ENCODE data around the gene C21orf91.
A peak's percentile ranks its signal among the peaks of the same experiment; 100 is the strongest.
"Not testable (repeated sequence)": the region's sequence is repeated elsewhere in the genome, so short reads cannot be mapped to it uniquely, and the experiment has no call there.

Gene C21orf91

DNA sequence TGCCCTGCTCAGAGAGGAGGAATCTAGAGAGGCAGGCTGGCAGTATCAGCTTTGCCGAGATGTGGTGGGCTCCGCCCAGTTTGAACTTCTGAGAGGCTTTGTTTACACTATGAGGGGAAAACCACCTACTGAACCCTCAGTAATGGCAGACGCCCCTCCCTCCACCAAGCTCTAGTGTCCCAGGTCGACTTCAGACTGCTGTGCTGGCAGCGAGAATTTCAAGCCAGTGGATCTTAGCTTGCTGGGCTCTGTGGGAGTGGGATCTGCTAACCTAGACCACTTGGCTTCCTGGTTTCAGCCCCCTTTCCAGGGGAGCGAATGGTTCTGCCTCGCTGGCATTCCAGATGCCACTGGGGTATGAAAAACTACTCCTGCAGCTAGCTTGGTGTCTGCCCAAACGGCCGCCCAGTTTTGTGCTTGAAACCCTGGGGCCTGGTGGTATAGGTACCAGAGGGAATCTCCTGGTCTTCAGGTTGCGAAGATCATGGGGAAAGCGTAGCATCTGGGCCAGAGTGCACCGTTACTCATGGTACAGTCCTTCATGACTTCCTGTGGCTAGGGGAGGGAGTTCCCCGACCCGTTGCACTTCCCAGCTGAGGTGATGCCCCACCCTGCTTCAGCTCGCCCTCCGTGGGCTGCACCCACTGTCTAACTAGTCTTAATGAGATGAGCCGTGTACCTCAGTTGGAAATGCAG is 43.6 kb downstream of the C21orf91 start:
- Mint-ChIP-seq H3K4me3 (no peak overlapping the region), H3K27me3 (ENCODE audit: low read depth) (no peaks in the 10 kb centered on the region), H3K9me3 (peaks cover 35% of the 10 kb centered on the region), H3K27ac (no peak overlapping the region), H3K4me1 (no peaks in the 10 kb centered on the region), H3K36me3 (ENCODE audit: low read depth) (no peaks in the 10 kb centered on the region)
- TF ChIP-seq CTCF (IDR thresholded peaks at IDR 0.05; ENCODE audit: unreplicated experiment in 3 of 3): no peak

DNA sequence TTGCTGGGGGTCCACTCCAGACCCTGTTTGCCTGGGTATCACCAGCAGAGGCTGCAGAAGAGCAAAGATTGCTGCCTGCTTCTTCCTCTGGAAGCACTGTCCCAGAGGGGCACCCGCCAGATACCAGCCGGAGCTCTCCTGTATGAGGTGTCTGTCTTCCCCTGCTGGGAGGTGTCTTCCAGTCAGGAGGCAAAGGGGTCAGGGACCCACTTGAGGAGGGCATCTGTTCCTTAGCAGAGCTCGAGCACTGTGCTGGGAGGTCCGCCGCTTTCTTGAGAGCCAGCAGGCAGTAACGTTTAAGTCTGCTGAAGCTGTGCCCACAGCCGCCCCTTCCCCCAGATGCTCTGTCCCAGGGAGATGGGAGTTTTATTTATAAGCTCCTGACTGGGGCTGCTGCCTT is 44.1 kb downstream of the C21orf91 start:
- peaks cover 35% of the 10 kb centered on the region for H3K9me3 Mint-ChIP-seq
- not testable (repeated sequence) for H3K4me3 Mint-ChIP-seq; H3K27ac Mint-ChIP-seq; H3K36me3 Mint-ChIP-seq (ENCODE audit: low read depth); H3K27me3 Mint-ChIP-seq (ENCODE audit: low read depth); H3K4me1 Mint-ChIP-seq

DNA sequence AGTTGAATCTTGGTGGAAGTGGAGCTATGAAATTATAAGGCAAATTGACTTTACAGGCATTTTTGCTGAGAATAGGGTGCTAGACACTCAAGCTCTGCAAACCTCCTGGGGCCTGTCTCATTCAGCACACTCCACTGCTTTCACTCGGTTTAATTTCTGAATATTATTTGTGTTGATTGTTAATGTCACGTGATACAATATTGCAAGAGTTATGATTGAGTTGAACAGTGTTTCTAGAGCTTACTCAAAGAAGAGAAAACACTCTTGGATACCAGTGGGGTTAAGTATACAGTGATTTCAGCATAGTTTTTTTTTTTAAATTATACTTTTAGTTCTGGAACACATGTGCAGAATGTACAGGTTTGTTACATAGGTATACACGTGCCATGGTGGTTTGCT is 49.7 kb downstream of the C21orf91 start:
- Mint-ChIP-seq H3K27me3 (ENCODE audit: low read depth) (no peaks in the 10 kb centered on the region), H3K4me1 (peaks cover 7% of the 10 kb centered on the region), H3K9me3 (peaks cover 34% of the 10 kb centered on the region), H3K36me3 (ENCODE audit: low read depth) (no peaks in the 10 kb centered on the region), H3K27ac (no peak overlapping the region), H3K4me3 (no peak overlapping the region)
- no peak for TF ChIP-seq CTCF (IDR thresholded peaks at IDR 0.05; ENCODE audit: unreplicated experiment in 3 of 3)

DNA sequence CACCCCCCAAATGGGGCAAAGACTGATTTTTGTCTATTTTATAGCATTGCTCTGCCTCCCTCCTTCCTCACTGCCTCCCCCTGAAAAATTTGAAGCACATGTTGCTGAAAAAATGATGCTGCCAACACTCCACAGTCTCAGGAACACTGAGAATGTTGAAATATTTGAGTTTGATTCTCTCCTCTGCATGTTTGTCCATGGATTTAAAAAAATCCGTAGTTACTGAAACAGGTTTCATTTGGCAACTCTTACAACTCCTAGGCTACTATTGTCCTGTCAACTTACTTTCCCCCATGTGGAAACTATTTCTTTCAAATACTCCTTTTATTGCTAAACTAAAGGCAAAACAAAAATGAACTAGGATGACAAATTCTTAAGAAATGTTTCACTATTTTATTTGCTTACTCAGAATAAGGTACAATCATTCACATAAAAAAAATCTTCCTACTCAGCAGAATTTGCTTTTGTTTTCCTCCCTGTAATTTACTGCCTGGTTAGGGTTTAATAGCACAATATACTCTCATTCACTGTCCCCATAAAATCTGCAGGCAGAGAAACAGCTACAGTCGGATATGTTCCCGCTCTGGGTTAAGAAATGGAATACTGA is 50.2 kb downstream of the C21orf91 start:
- no peaks in the 10 kb centered on the region for H3K36me3 Mint-ChIP-seq (ENCODE audit: low read depth)
- H3K9me3 Mint-ChIP-seq: peaks cover 29% of the 10 kb centered on the region
- no peak for TF ChIP-seq CTCF (IDR thresholded peaks at IDR 0.05; ENCODE audit: unreplicated experiment in 3 of 3)
- no peaks in the 10 kb centered on the region for H3K27me3 Mint-ChIP-seq (ENCODE audit: low read depth)
- peak overlapping the region in 1 of 3 experiments; percentile 13 for H3K27ac Mint-ChIP-seq
- peaks cover 12% of the 10 kb centered on the region for H3K4me1 Mint-ChIP-seq
- no peak overlapping the region for H3K4me3 Mint-ChIP-seq

- H3K9me3 Mint-ChIP-seq: no peaks in the 10 kb centered on the region
- no peak overlapping the region for H3K27ac Mint-ChIP-seq
- H3K36me3 Mint-ChIP-seq (ENCODE audit: low read depth): no peaks in the 10 kb centered on the region
- TF ChIP-seq CTCF (IDR thresholded peaks at IDR 0.05; ENCODE audit: unreplicated experiment in 3 of 3): no peak
- H3K4me3 Mint-ChIP-seq: no peak overlapping the region
- H3K4me1 Mint-ChIP-seq: peaks cover 37% of the 10 kb centered on the region
- H3K27me3 Mint-ChIP-seq (ENCODE audit: low read depth): no peaks in the 10 kb centered on the region
These were observed 53.9 kb downstream of the C21orf91 start for GRCh38 chr21:17765207-17765606.

DNA sequence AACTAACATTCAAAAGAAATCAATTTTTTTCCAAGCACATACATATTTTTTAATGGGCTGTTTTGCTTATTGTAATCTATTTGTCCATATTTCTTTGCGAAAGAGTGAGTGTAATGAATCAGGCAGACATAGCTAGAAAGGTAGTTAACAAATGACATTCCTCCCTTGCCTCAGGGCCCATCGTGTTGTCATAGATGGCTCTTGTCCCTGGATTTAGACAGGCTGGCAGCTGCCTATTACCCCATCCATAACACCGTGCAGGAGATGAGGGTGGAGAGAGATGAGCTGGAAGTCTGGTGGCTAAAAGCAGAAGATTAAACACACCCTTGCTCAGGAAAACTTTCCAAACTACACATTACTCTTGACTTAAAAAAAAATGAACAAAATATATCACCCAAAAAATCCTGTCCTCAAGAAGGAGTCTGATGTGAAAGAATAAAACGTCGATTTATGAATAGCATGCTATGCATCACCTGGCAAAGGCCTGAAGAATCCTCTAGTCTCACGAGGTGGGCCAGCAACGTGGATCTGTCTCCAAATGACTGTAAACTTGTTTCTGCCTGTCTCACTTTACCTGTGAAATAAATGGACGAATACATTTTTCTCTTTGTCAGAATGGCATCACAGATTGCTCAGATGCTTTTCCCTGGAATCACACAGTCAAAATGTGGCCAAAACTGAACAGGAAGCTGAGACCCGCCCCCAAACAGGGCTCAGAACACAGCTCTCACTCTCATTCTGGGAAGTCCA is 55.7 kb downstream of the C21orf91 start:
- Mint-ChIP-seq H3K4me1 (peaks cover 47% of the 10 kb centered on the region), H3K36me3 (ENCODE audit: low read depth) (no peaks in the 10 kb centered on the region), H3K27ac (peak overlapping the region in 1 of 3 experiments; percentile 63), H3K27me3 (ENCODE audit: low read depth) (no peaks in the 10 kb centered on the region), H3K4me3 (no peak overlapping the region), H3K9me3 (no peaks in the 10 kb centered on the region)
- no peak for TF ChIP-seq CTCF (IDR thresholded peaks at IDR 0.05; ENCODE audit: unreplicated experiment in 3 of 3)
